ENCODE measurements around the gene LOXL3. TPM values are rescaled to one million over a fixed set of nuclear protein-coding genes. Genes with fewer than 3 reads are reported as not detected.

LOXL3 gene
- total RNA-seq, 1 donor from 2014 or later, result 9.2 TPM

Other genes starting within 250 kb of the LOXL3 start
- 12.6 TPM for gene SLC4A5, start 210.5 kb downstream of the LOXL3 start, total RNA-seq
- 146 TPM for gene DCTN1, start 173.6 kb downstream of the LOXL3 start, total RNA-seq
- gene C2orf81, start 132.3 kb downstream of the LOXL3 start, total RNA-seq, result 4.4 TPM
- 14.0 TPM for gene WDR54, start 132.2 kb downstream of the LOXL3 start, total RNA-seq
- 76.0 TPM for gene RTKN, start 112.0 kb downstream of the LOXL3 start, total RNA-seq
- 38.2 TPM for gene INO80B, start 98.9 kb downstream of the LOXL3 start, total RNA-seq
- gene WBP1, start 95.5 kb downstream of the LOXL3 start, total RNA-seq, result 68.6 TPM
- 39.5 TPM for gene MOGS, start 88.6 kb downstream of the LOXL3 start, total RNA-seq
- gene MRPL53, start 81.3 kb downstream of the LOXL3 start, total RNA-seq, result 54.4 TPM
- 25.0 TPM for gene CCDC142, start 70.9 kb downstream of the LOXL3 start, total RNA-seq
- gene TTC31, start 70.9 kb downstream of the LOXL3 start, total RNA-seq, result 22.6 TPM
- 0.53 TPM for gene LBX2, start 54.3 kb downstream of the LOXL3 start, total RNA-seq
- 13.7 TPM for gene PCGF1, start 46.2 kb downstream of the LOXL3 start, total RNA-seq
- gene TLX2, start 39.5 kb downstream of the LOXL3 start, total RNA-seq, result not detected
- not detected for gene DQX1, start 27.7 kb downstream of the LOXL3 start, total RNA-seq
- 75.3 TPM for gene AUP1, start 24.2 kb downstream of the LOXL3 start, total RNA-seq
- gene HTRA2, start 24.0 kb downstream of the LOXL3 start, total RNA-seq, result 34.5 TPM
- 17.3 TPM for gene DOK1, start 778 bp upstream of the LOXL3 start, total RNA-seq
- gene M1AP, start 94.4 kb upstream of the LOXL3 start, total RNA-seq, result 1.1 TPM
- 11.5 TPM for gene SEMA4F, start 100.3 kb upstream of the LOXL3 start, total RNA-seq